ENCODE results near the gene IKZF3.
"Not testable (repeated sequence)": the region's sequence is repeated elsewhere in the genome, so short reads cannot be mapped to it uniquely, and the experiment has no call there.

IKZF3 gene

GRCh38 chr17:39855911-39856649, 8.0 kb downstream of the IKZF3 start:
- DNase-seq (ENCODE audit: low read depth in 3 of 3) = not testable (repeated sequence)

- no peak for DNase-seq (ENCODE audit: low read depth in 3 of 3)
Observed at GRCh38 chr17:39854909-39855308, 9.2 kb downstream of the IKZF3 start.

- DNase-seq (ENCODE audit: low read depth in 3 of 3) = no peak
Observed at GRCh38 chr17:39852239-39852638, 11.9 kb downstream of the IKZF3 start.

GRCh38 chr17:39850186-39850585, 13.9 kb downstream of the IKZF3 start:
- DNase-seq (ENCODE audit: low read depth in 3 of 3) = not testable (repeated sequence)

DNA sequence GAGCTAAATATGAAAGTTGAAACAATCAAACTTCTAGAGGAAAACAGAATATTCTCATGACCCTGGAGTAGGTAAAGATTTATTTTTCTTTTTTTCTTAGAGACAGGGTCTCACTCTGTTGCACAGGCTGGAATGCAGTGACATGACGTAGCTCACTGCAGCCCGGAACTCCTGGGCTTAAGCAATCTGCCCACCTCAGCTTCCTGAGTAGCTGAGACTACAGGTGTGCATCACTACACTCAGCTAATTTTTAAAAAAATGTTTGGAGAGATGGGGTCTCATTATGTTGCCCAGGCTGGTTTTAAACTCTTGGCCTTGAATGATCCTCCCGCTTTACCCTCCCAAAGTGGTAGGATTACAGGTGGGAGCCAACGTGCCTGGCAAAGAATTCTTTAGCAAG, 15.5 kb downstream of the IKZF3 start:
- no peak for DNase-seq (ENCODE audit: low read depth in 3 of 3)

DNA sequence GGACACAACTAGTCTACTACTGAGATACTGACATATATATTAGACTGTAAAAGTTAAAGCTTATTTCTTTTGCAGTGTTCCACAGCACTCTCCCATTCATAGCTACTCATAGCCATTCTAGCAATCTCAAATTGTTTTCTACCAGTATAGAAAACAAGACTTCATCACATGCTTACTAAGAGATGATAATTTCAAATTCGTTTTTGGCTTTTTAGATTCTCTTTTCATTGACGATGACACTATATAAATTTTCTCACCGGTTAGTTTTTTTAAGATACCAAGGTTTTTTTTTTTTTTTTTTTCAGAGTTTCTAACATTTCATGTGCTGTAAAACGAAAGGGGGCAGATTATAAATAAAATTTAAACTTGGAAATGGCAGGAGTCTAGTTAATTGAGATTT, 17.9 kb downstream of the IKZF3 start:
- DNase-seq (ENCODE audit: low read depth in 3 of 3) = no peak

DNA sequence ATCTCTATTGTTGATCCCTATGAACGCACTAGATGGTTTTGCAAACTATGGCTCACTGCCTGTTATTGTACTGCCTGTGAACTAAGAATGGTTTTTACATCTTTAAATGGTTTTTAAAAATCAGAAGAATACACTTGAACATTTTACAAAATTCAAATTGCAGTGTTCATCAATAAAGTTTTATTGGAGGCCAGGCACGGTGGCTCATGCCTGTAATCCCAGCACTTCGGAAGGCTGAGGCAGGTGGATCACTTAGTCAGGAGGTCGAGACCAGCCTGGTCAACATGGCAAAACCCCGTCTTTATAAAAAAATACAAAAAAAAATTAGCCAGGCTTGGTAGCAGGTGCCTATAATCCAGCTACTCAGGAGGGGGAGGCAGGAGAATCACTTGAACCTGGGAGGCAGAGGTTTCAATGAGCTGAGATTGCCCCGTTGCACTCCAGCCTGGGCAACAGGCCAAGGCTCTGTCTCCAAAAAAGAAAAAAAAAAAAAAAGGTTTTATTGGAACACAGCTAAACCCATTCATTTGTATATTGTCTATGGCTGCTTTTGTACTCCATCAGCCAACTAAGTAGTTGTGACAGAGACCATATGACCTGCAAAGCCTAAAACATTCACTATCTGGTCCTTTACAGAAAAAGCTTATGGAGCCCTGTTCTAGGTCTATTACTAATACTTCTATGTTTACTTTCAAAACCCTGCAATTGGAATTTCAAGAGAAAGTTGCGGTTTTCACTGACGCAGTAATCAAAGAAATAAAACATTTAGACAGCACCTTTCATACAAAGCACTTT, 18.9 kb downstream of the IKZF3 start:
- no peak for DNase-seq (ENCODE audit: low read depth in 3 of 3)

DNA sequence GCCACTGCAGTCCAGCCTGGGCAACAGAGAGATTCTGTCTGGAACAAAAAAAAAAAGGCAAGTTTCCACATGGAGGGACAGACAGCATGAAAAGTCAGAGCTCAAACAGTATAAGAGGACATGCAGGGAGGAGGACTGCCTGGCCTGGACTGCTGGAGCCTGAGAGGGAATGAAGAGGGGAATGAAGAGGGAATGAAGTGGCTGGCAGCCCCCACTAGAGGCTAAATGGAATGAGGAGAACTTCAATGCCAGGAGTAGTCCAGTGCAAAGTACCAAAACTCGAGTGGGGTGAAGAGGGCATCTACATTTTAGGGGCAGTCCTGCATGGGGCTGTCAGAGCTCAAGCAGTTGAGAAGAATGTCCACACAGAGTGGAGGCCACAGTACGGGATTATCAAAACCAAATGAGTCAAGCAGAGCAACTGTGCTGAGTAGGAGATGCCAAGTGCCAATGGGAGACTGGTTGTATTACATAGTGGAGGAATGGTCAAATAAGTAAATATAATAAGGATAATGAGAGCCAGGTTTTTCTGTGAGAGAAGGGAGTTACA, 22.9 kb downstream of the IKZF3 start:
- DNase-seq (ENCODE audit: low read depth in 3 of 3) = no peak

GRCh38 chr17:39838784-39839183, 25.3 kb downstream of the IKZF3 start:
- no peak for DNase-seq (ENCODE audit: low read depth in 3 of 3)

DNA sequence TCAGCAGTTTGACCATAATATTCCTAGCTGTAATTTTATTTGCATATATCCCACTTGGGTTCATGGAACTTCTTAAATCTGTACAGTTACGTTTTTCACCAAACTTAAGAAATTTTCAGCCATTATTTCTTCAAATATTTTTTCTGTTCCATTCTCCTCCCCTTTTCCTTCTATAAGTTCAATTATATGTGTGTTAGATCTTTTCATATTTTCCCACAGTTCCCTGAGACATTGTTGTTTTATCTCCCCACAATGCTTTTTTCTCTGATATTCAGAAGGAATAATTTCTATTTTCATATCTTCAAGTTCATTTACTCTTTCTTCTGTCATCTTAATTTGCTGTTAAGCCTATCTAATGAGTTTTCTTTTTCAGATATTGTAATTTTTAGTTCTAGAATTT, 26.1 kb downstream of the IKZF3 start:
- DNase-seq (ENCODE audit: low read depth in 3 of 3) = no peak

DNA sequence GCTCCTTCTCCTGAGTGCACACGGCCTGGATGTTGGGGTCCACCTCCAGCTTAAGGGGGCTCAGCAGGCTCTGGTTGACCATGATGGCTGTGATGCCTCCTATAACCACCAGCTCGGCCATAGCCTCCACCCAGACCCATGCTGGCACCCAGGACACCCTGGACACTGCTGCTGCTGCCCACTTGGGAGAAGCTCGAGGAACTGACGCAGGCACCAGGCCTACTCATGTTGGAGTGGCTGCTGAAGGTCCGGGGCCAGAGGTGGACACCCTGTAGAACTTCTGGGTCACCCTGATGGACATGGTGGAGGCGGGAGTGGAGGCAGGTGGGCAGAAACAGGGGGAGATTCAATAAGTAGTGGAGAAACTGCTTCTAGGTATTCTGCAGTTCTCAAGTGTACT, 28.0 kb downstream of the IKZF3 start:
- no peak for DNase-seq (ENCODE audit: low read depth in 3 of 3)

DNA sequence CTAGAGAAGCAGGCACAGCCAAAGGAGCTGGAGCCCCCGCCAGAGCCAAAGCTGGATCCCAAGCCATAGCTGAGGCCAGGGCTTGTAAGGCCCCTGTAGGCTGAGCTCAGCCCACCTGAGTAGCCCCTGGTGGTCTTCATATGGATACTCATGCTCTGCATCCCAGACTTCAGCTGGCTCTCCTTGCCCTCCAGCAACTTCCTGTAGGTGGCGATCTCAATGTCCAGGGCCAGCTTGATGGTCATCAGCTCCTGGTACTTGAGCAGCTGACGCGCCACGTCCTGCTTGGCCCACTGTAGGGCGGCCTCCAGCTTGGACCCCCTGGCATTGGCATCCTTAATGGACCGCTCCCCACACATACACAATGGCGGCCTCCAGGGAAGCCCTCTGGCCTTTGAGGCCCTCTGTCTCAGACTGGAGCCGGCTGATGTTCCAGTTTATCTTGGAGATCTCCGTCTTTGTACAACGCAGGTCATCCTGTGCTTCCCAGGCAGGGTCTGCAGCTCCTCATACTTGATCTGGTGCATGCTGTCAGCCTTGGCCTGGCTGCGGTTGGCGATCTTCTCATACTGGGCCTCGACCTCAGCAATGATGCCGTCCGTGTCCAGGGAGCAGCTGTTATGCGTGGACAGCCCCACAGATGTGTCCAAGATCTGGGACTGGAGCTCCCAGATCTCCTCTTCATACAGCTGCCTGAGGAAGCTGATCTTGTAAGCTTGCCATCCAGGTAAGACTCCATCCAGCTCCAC, 28.9 kb downstream of the IKZF3 start:
- no peak for DNase-seq (ENCODE audit: low read depth in 3 of 3)

DNA sequence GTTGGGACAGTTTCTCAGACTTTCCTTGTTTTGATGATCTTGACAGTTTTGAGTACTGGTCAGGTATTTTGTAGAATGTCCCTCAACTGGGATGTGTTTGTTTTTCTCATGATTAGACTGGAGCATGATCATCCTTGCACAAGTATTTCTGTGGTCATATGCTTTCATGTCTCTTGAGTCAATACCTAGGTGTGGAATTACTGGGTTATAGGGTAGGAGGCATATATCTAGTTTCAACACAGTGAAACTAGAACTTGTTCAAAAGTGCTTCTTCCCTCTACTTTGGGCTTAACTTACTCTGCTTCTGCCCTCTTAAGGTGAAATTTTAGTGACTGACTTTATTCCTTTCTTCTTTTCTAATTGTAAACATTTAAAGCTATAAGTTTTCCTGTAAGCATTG, 30.1 kb downstream of the IKZF3 start:
- DNase-seq (ENCODE audit: low read depth in 3 of 3) = no peak

DNA sequence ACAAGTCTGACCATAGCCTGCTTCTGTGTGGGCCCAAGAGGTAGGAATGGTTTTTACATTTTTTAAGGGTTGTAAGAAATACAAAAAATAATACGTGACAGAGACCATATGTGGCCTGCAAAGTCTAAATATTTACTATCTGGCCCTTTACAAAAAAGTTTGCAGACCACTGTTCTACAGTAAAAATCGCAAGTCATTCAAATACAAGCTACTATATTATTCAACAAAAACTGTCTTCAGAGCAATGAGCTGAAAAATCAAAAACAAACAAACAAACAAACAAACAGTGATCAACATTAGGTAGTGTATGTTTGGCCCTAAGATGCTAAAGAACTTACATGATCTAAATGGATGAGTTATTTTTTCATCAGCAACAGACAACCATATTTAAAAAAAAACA, 32.5 kb downstream of the IKZF3 start:
- DNase-seq (ENCODE audit: low read depth in 3 of 3) = no peak

- no peak for DNase-seq (ENCODE audit: low read depth in 3 of 3)
Observed at GRCh38 chr17:39828443-39828842, 35.7 kb downstream of the IKZF3 start.

DNA sequence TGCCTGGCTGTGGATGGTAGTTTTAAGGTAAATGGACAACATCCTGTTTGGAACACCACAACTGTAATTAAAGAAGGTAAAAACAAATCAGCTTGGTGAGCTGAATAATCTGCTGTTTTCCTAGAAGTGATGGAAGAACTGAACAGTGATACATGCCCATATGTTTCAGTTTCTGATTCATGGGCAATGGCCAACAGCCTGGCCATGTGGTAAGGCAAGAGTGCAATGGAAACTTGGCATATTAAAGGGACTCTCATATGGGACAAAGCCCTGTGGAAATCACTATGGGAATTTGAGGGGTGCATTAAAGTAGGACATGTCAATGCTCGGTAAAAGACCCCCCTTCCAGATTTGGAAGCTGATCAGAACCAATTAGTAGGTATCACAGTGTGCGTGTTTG, 37.8 kb downstream of the IKZF3 start:
- DNase-seq (ENCODE audit: low read depth in 3 of 3) = no peak

DNA sequence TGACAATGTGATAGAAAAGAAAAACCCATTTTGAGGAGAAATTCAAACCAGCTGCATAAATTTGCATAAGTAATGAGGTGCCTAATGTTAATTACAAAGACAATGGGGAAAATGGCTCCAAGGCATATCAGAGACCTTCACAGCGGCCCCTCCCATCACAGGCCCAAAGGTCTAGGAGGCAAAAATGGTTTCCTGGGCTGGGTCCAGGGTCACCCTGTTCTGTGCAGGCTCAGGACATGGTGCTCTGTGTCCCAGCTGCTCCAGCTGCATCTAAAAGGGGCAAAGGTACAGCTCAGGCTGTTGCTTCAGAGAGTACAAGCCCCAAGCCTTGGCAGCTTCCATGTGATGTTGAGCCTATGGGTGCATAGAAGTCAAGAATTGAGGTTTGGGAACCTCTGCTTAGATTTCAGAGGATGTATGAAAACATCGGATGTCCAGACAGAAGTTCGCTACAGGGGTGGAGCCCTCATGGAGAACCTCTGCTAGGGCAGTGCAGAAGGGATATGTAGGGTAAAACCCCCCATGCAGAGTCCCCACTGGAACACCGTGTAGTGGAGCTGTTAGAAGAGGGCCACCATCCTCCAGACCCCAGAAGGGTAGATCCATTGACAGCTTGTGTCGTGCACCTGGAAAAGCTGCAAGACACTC, 40.6 kb downstream of the IKZF3 start:
- no peak for DNase-seq (ENCODE audit: low read depth in 3 of 3)

GRCh38 chr17:39822051-39822451, 42.1 kb downstream of the IKZF3 start:
- peak in 1 of 3 donors; percentile 17 for DNase-seq (ENCODE audit: low read depth in 3 of 3)

- DNase-seq (ENCODE audit: low read depth in 3 of 3) = no peak
Observed at GRCh38 chr17:39820987-39821386, 43.1 kb downstream of the IKZF3 start.

DNA sequence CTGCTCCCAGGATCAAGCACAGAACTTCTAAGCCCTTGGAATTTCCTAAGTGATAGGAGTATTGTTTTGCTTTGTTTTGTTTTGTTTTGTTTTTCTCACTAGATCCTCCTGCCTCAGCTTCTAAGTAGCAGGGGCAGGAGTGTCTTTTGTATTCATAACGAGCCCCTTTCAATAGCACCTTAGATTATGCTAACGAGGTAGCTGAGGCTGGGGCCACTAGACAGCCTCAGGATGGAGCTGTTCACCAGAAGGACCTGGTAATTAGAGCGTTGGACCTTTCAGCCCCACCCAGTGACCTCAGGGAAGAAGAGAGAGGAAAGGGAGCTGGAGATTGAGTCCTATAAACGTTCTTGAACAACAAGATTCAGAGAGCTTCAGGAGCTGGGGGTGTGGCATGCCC, 43.6 kb downstream of the IKZF3 start:
- no peak for DNase-seq (ENCODE audit: low read depth in 3 of 3)

DNA sequence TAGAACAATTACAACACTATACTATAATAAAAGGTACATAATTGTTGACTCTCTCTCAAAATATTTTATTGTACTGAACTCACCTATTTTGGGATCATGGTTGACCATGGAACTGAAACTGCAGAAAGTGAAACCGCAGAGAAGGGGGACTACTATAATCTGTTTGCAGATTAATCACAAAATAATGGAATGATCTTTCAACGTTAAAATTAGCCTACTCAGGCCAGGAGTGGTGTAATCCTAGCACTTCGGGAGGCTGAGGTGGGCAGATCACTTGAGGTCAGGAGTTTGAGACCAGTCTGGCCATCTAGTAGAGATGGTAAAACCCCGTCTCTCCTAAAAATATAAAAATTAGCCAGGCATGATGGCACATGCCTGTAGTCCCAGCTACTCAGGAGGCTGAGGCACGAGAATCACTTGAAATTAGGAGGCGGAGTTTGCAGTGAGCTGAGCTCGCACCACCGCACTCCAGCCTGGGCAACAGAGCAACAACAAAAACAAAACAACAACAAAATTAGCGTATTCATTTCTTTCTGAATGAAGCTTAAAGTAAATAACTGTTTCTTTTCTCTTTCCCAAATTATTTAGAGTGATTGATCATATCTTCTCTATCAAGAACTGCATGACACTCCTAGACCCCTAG, 45.6 kb downstream of the IKZF3 start:
- DNase-seq (ENCODE audit: low read depth in 3 of 3) = no peak
